Osteoblast (primary cell): ENCODE results near the gene ZFHX3. TPM values are rescaled to one million over a fixed set of nuclear protein-coding genes. Genes with fewer than 3 reads are reported as not detected.

Source experiments
- DNase-seq: peaks from one replicate; pipeline ENCODE4 v3.0.0; 2011; ENCODE audit warnings: low spot score, mixed read lengths; ENCODE audit not compliant: insufficient read length; ENCODE audit errors: missing footprints
- H2AFZ ChIP-seq: 2 replicates; pipeline ENCODE4 v1.6.0; 2011; ENCODE audit warnings: mild to moderate bottlenecking, low read length
- H3K27ac ChIP-seq: 2 replicates; pipeline ENCODE4 v1.5.1; 2011; ENCODE audit warnings: mild to moderate bottlenecking, low read depth, low read length, moderate library complexity
- H3K27me3 ChIP-seq: 2 replicates; pipeline ENCODE4 v1.6.0; 2012; ENCODE audit warnings: mild to moderate bottlenecking, control low read depth, inconsistent platforms, low read length, moderate library complexity; ENCODE audit not compliant: insufficient read depth
- H3K36me3 ChIP-seq: 2 replicates; pipeline ENCODE4 v1.5.1; 2011; ENCODE audit warnings: mild to moderate bottlenecking, low read length, control low read depth, moderate library complexity; ENCODE audit not compliant: insufficient read depth
- H3K4me1 ChIP-seq: 2 replicates; pipeline ENCODE4 v1.5.1; 2011; ENCODE audit warnings: mild to moderate bottlenecking, low read length, control low read depth, moderate library complexity; ENCODE audit not compliant: insufficient read depth
- H3K4me2 ChIP-seq: 2 replicates; pipeline ENCODE4 v1.6.0; 2011; ENCODE audit warnings: mild to moderate bottlenecking, low read length; ENCODE audit not compliant: insufficient read depth
- H3K4me3 ChIP-seq: fragments of 200-600 bp; sonication (generic); 3 replicates; pipeline ENCODE4 v1.5.1; 2012; ENCODE audit warnings: mild to moderate bottlenecking, low read length, inconsistent platforms; ENCODE audit not compliant: insufficient read depth
- H3K79me2 ChIP-seq: 2 replicates; pipeline ENCODE4 v1.6.0; 2012; ENCODE audit warnings: mild to moderate bottlenecking, low read length, control low read depth, inconsistent platforms; ENCODE audit not compliant: insufficient read depth
- H3K9me3 ChIP-seq: 2 replicates; pipeline ENCODE4 v1.5.1; 2011; ENCODE audit warnings: low read depth, low read length, control low read depth
- H4K20me1 ChIP-seq: 2 replicates; pipeline ENCODE4 v1.6.0; 2012; ENCODE audit warnings: mild to moderate bottlenecking, low read length, control low read depth; ENCODE audit not compliant: insufficient read depth
- CTCF ChIP-seq: IDR thresholded peaks from 2 replicates; pipeline ENCODE4 v1.5.1; 2011; ENCODE audit warnings: mild to moderate bottlenecking, low read depth, low read length, moderate library complexity; ENCODE audit errors: extremely low read depth
- total RNA-seq: library from RNA; depleted of rRNA; stranded (reverse); fragments of >200 nt; gene quantifications from 2 replicates; pipeline ENCODE4 v1.2.3, GENCODE V29; 2012

Gene ZFHX3
- total RNA-seq, 1 donor, result 14.5 TPM

DNA sequence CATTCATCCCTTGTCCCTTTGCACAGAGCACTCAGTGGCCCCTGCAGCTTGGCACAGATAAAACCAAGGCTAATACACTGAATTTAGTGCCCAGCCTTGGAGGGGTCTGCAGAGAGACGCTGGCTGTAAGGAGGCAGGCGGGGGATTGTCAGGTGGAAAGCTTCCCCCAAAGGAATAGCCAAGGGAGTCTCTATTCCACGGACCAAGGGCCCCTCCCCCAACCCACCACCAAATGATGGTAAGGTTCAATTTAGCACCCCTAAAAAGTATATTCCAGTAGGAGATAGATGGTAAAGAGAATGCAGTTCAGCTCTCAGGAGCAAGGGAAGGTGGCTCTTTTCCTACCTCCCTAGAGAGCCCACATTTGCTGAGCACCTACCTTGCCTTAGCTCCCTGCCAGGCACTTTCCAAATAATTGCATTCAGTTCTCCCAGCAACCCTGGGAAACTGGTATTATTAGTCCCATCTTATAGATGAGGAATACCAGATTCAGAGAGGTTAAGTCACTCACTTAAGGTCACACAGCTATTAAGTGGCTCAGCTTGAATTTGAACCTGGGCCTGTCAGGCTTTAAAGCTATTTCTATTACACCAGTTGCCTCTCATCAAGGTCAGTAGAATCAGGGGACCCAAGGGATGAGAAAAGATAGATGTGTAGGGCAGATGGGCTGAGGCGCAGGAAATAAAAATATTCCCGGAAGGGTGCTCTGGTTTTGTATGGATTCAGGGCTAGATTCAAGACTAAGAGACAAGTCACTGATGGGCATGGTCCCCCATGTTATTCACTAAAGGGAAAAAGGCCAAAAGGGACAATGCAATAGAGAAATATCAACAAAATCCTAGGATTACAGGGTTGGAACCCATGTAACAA, 20.0 kb upstream of the ZFHX3 start:
- DNase-seq, result peak; percentile 92
- Histone ChIP-seq H3K4me2 (peak overlapping the region; percentile 78), H3K36me3 (no peaks in the 10 kb centered on the region), H3K4me3 (no peak overlapping the region), H3K4me1 (peaks cover 51% of the 10 kb centered on the region), H3K27ac (peak overlapping the region; percentile 100), H2AFZ (peak overlapping the region; percentile 64), H3K9me3 (no peaks in the 10 kb centered on the region), H3K79me2 (no peaks in the 10 kb centered on the region), H4K20me1 (no peaks in the 10 kb centered on the region), H3K27me3 (no peaks in the 10 kb centered on the region)
- no peak for TF ChIP-seq CTCF

- peaks cover 51% of the 10 kb centered on the region for H3K4me1 ChIP-seq
- H3K4me3 ChIP-seq, result no peak overlapping the region
- TF ChIP-seq CTCF, result no peak
- peak overlapping the region; percentile 34 for H2AFZ ChIP-seq
- H3K27me3 ChIP-seq, result no peaks in the 10 kb centered on the region
- H3K27ac ChIP-seq, result peak overlapping the region; percentile 100
- H3K36me3 ChIP-seq, result no peaks in the 10 kb centered on the region
- H4K20me1 ChIP-seq, result no peaks in the 10 kb centered on the region
- no peaks in the 10 kb centered on the region for H3K79me2 ChIP-seq
- H3K4me2 ChIP-seq, result peak overlapping the region; percentile 28
- H3K9me3 ChIP-seq, result no peaks in the 10 kb centered on the region
- DNase-seq, result peak; percentile 70
Observed at GRCh38 chr16:73066927-73067670, 19.2 kb upstream of the ZFHX3 start.

GRCh38 chr16:73066331-73066926, 18.5 kb upstream of the ZFHX3 start:
- Histone ChIP-seq H3K9me3 (no peaks in the 10 kb centered on the region), H3K36me3 (no peaks in the 10 kb centered on the region), H3K4me3 (no peak overlapping the region), H3K4me1 (peaks cover 48% of the 10 kb centered on the region), H2AFZ (peak overlapping the region; percentile 45), H3K27me3 (no peaks in the 10 kb centered on the region), H3K27ac (peak overlapping the region; percentile 100), H3K4me2 (peak overlapping the region; percentile 83), H3K79me2 (no peaks in the 10 kb centered on the region), H4K20me1 (no peaks in the 10 kb centered on the region)
- TF ChIP-seq CTCF, result no peak
- DNase-seq, result peak; percentile 38
